NCI-H510A treated with DMSO at 0.1 percent for 48 hours (cell line): ENCODE measurements around the gene PAK4.
"Not testable (repeated sequence)": the region's sequence is repeated elsewhere in the genome, so short reads cannot be mapped to it uniquely, and the experiment has no call there.

Experiments
- DNase-seq: peaks from one replicate; lab custom pipeline; 2025; lab: John Stamatoyannopoulos, UW

Gene PAK4

GRCh38 chr19:39130337-39131254 is 5.0 kb downstream of the PAK4 start:
- no peak for DNase-seq

- DNase-seq = no peak
Observed at GRCh38 chr19:39131255-39131755, 5.7 kb downstream of the PAK4 start.

- DNase-seq = no peak
Observed at GRCh38 chr19:39132344-39132969, 6.9 kb downstream of the PAK4 start.

- no peak for DNase-seq
Observed at GRCh38 chr19:39133431-39134270, 8.1 kb downstream of the PAK4 start.

GRCh38 chr19:39135701-39136100 is 10.1 kb downstream of the PAK4 start:
- no peak for DNase-seq

- DNase-seq = no peak
Observed at GRCh38 chr19:39136225-39136940, 10.8 kb downstream of the PAK4 start.

- no peak for DNase-seq
Observed at GRCh38 chr19:39137131-39137530, 11.5 kb downstream of the PAK4 start.

- DNase-seq = no peak
Observed at GRCh38 chr19:39138221-39139211, 12.9 kb downstream of the PAK4 start.

- DNase-seq = no peak
Observed at GRCh38 chr19:39139305-39139874, 13.8 kb downstream of the PAK4 start.

- no peak for DNase-seq
Observed at GRCh38 chr19:39139971-39140453, 14.4 kb downstream of the PAK4 start.

- DNase-seq = no peak
Observed at GRCh38 chr19:39140594-39140993, 15.0 kb downstream of the PAK4 start.

- no peak for DNase-seq
Observed at GRCh38 chr19:39141929-39142328, 16.3 kb downstream of the PAK4 start.

GRCh38 chr19:39142630-39143029 is 17.0 kb downstream of the PAK4 start:
- DNase-seq = no peak

GRCh38 chr19:39143757-39144289 is 18.2 kb downstream of the PAK4 start:
- DNase-seq = not testable (repeated sequence)

GRCh38 chr19:39144290-39145071 is 18.9 kb downstream of the PAK4 start:
- DNase-seq = no peak

GRCh38 chr19:39145180-39145953 is 19.8 kb downstream of the PAK4 start:
- DNase-seq = no peak

- DNase-seq = no peak
Observed at GRCh38 chr19:39146091-39146490, 20.5 kb downstream of the PAK4 start.
